ENCODE data around the gene GSK3B.

The GSK3B gene

GRCh38 chr3:119818937-119819336 is 275.3 kb downstream of the GSK3B start:
- no peaks in the 10 kb centered on the region for H3K36me3 ChIP-seq (replicated peaks in 1 of 2; ENCODE audit: control insufficient read depth in 2 of 2, insufficient read depth in 2 of 2, low read length in 2 of 2)
- H2BK12ac ChIP-seq (ENCODE audit: low read length), result no peak overlapping the region
- H3K4me2 ChIP-seq (ENCODE audit: insufficient read depth, low read length, poor library complexity, severe bottlenecking), result no peak overlapping the region
- H3K79me1 ChIP-seq (ENCODE audit: low read depth, low read length), result no peaks in the 10 kb centered on the region
- H2BK120ac ChIP-seq (ENCODE audit: low read depth, low read length), result no peak overlapping the region
- no CpG with 5 or more reads among the region's 2 CpGs for WGBS, 2 donors (ENCODE audit: extremely low coverage in 2 of 2, insufficient read length in 2 of 2, insufficient replicate concordance in 1 of 2)
- H2BK5ac ChIP-seq (ENCODE audit: low read length), result no peak overlapping the region
- no peak overlapping the region for H3K14ac ChIP-seq (ENCODE audit: low read length)
- no peak overlapping the region for H4K91ac ChIP-seq (ENCODE audit: low read depth, low read length, poor library complexity)
- no peak overlapping the region for H4K8ac ChIP-seq (ENCODE audit: low read depth, low read length)
- H3K9me3 ChIP-seq (replicated peaks in 1 of 2; ENCODE audit: control insufficient read depth in 2 of 2, insufficient read depth in 1 of 2, low read depth in 1 of 2, low read length in 2 of 2), result no peaks in the 10 kb centered on the region
- H3K23ac ChIP-seq (ENCODE audit: low read depth, low read length, poor library complexity), result no peak overlapping the region
- H3K4ac ChIP-seq (ENCODE audit: low read length), result no peak overlapping the region
- H3K9ac ChIP-seq (ENCODE audit: low read depth, low read length, poor library complexity), result no peak overlapping the region
- no peak overlapping the region for H2BK15ac ChIP-seq (ENCODE audit: low read length)
- no peaks in the 10 kb centered on the region for H3K27me3 ChIP-seq (ENCODE audit: control insufficient read depth in 3 of 3, insufficient read depth in 3 of 3, low read depth in 1 of 3, low read length in 3 of 3)
- peaks cover 0 to 4% of the 10 kb centered on the region in 2 donors for H3K4me1 ChIP-seq (ENCODE audit: control insufficient read depth in 2 of 2, insufficient read depth in 1 of 2, low read depth in 1 of 2, low read length in 2 of 2)
- no peak overlapping the region for H3K4me3 ChIP-seq (ENCODE audit: low read length in 2 of 2)
- no peak for DNase-seq (ENCODE audit: low spot score)
- H3K27ac ChIP-seq (replicated peaks; ENCODE audit: low read length), result no peak overlapping the region
- no peak overlapping the region for H2AFZ ChIP-seq (ENCODE audit: low read length)
- H2AK5ac ChIP-seq (ENCODE audit: low read depth, low read length), result no peak overlapping the region
- no peak overlapping the region for H3K18ac ChIP-seq (ENCODE audit: low read length)

DNA sequence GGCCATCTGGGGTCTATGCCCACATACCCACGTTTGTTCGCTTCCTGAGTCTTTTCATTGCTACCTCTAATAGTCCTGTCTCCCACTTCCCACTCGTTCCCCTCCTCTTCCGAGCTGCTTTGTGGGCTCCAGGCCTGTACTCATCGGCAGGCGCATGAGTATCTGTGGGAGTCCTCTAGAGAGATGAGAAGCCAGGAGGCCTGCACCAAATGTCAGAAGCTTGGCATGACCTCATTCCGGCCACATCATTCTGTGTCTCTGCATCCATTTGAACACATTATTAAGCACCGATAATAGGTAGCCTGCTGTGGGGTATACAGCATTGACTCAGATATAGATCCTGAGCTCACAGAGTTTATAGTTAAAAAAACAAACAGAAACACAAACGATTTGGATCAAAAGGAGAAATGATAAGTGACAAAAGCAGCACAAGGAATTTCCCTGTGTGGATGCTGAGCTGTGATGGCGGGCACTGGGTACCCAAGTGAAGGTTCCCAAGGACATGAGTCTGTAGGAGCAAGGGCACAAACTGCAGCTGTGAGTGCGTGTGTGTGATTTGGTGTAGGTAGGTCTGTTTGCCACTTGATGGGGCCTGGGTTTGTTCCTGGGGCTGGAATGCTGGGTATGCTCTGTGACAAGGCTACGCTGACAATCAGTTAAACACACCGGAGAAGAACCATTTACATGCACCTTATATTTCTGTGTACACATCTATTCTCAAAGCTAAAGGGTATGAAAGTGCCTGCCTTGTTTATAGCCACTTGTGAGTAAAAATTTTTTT is 276.5 kb downstream of the GSK3B start:
- no peaks in the 10 kb centered on the region for H3K9me3 ChIP-seq (replicated peaks in 1 of 2; ENCODE audit: control insufficient read depth in 2 of 2, insufficient read depth in 1 of 2, low read depth in 1 of 2, low read length in 2 of 2)
- H2BK15ac ChIP-seq (ENCODE audit: low read length), result no peak overlapping the region
- no peak for DNase-seq (ENCODE audit: low spot score)
- no peak overlapping the region for H2BK5ac ChIP-seq (ENCODE audit: low read length)
- no peaks in the 10 kb centered on the region for H3K36me3 ChIP-seq (replicated peaks in 1 of 2; ENCODE audit: control insufficient read depth in 2 of 2, insufficient read depth in 2 of 2, low read length in 2 of 2)
- H3K14ac ChIP-seq (ENCODE audit: low read length), result no peak overlapping the region
- no peak overlapping the region for H3K4me3 ChIP-seq (ENCODE audit: low read length in 2 of 2)
- no peak overlapping the region for H3K4ac ChIP-seq (ENCODE audit: low read length)
- no peak overlapping the region for H3K23ac ChIP-seq (ENCODE audit: low read depth, low read length, poor library complexity)
- H3K4me2 ChIP-seq (ENCODE audit: insufficient read depth, low read length, poor library complexity, severe bottlenecking), result no peak overlapping the region
- H2BK12ac ChIP-seq (ENCODE audit: low read length), result no peak overlapping the region
- H3K27me3 ChIP-seq (ENCODE audit: control insufficient read depth in 3 of 3, insufficient read depth in 3 of 3, low read depth in 1 of 3, low read length in 3 of 3), result no peaks in the 10 kb centered on the region
- no peak overlapping the region for H2BK120ac ChIP-seq (ENCODE audit: low read depth, low read length)
- H4K91ac ChIP-seq (ENCODE audit: low read depth, low read length, poor library complexity), result no peak overlapping the region
- H3K18ac ChIP-seq (ENCODE audit: low read length), result no peak overlapping the region
- H3K79me1 ChIP-seq (ENCODE audit: low read depth, low read length), result no peaks in the 10 kb centered on the region
- no peak overlapping the region for H2AK5ac ChIP-seq (ENCODE audit: low read depth, low read length)
- no peak overlapping the region for H3K27ac ChIP-seq (replicated peaks; ENCODE audit: low read length)
- no CpG with 5 or more reads among the region's 13 CpGs for WGBS, 2 donors (ENCODE audit: extremely low coverage in 2 of 2, insufficient read length in 2 of 2, insufficient replicate concordance in 1 of 2)
- H2AFZ ChIP-seq (ENCODE audit: low read length), result no peak overlapping the region
- peaks cover 0 to 4% of the 10 kb centered on the region in 2 donors for H3K4me1 ChIP-seq (ENCODE audit: control insufficient read depth in 2 of 2, insufficient read depth in 1 of 2, low read depth in 1 of 2, low read length in 2 of 2)
- no peak overlapping the region for H3K9ac ChIP-seq (ENCODE audit: low read depth, low read length, poor library complexity)
- no peak overlapping the region for H4K8ac ChIP-seq (ENCODE audit: low read depth, low read length)

DNA sequence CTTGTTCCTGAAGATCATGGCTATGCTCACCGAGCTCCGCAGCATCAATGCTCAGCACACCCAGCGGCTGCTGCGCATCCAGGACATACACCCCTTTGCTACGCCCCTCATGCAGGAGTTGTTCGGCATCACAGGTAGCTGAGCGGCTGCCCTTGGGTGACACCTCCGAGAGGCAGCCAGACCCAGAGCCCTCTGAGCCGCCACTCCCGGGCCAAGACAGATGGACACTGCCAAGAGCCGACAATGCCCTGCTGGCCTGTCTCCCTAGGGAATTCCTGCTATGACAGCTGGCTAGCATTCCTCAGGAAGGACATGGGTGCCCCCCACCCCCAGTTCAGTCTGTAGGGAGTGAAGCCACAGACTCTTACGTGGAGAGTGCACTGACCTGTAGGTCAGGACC is 277.2 kb downstream of the GSK3B start:
- peaks cover 0 to under 1% (median 0%) of the 10 kb centered on the region in 3 experiments for H3K27me3 ChIP-seq (ENCODE audit: control insufficient read depth in 3 of 3, insufficient read depth in 3 of 3, low read depth in 1 of 3, low read length in 3 of 3)
- no peaks in the 10 kb centered on the region for H3K79me1 ChIP-seq (ENCODE audit: low read depth, low read length)
- no CpG with 5 or more reads among the region's 12 CpGs for WGBS, 2 donors (ENCODE audit: extremely low coverage in 2 of 2, insufficient read length in 2 of 2, insufficient replicate concordance in 1 of 2)
- peak overlapping the region; percentile 27 for H2AK5ac ChIP-seq (ENCODE audit: low read depth, low read length)
- no peak overlapping the region for H4K91ac ChIP-seq (ENCODE audit: low read depth, low read length, poor library complexity)
- no peak overlapping the region for H2BK12ac ChIP-seq (ENCODE audit: low read length)
- peaks cover 0 to 4% of the 10 kb centered on the region in 2 donors for H3K4me1 ChIP-seq (ENCODE audit: control insufficient read depth in 2 of 2, insufficient read depth in 1 of 2, low read depth in 1 of 2, low read length in 2 of 2)
- H3K27ac ChIP-seq (replicated peaks; ENCODE audit: low read length), result no peak overlapping the region
- H3K36me3 ChIP-seq (replicated peaks in 1 of 2; ENCODE audit: control insufficient read depth in 2 of 2, insufficient read depth in 2 of 2, low read length in 2 of 2), result no peaks in the 10 kb centered on the region
- H3K9ac ChIP-seq (ENCODE audit: low read depth, low read length, poor library complexity), result peak overlapping the region; percentile 53
- H3K4me2 ChIP-seq (ENCODE audit: insufficient read depth, low read length, poor library complexity, severe bottlenecking), result no peak overlapping the region
- no peak overlapping the region for H3K4ac ChIP-seq (ENCODE audit: low read length)
- H2BK120ac ChIP-seq (ENCODE audit: low read depth, low read length), result peak overlapping the region; percentile 21
- H2BK15ac ChIP-seq (ENCODE audit: low read length), result no peak overlapping the region
- H2BK5ac ChIP-seq (ENCODE audit: low read length), result no peak overlapping the region
- H4K8ac ChIP-seq (ENCODE audit: low read depth, low read length), result no peak overlapping the region
- no peak overlapping the region for H3K18ac ChIP-seq (ENCODE audit: low read length)
- DNase-seq (ENCODE audit: low spot score), result no peak
- H3K23ac ChIP-seq (ENCODE audit: low read depth, low read length, poor library complexity), result no peak overlapping the region
- no peak overlapping the region for H3K4me3 ChIP-seq (ENCODE audit: low read length in 2 of 2)
- no peaks in the 10 kb centered on the region for H3K9me3 ChIP-seq (replicated peaks in 1 of 2; ENCODE audit: control insufficient read depth in 2 of 2, insufficient read depth in 1 of 2, low read depth in 1 of 2, low read length in 2 of 2)
- H2AFZ ChIP-seq (ENCODE audit: low read length), result no peak overlapping the region
- H3K14ac ChIP-seq (ENCODE audit: low read length), result no peak overlapping the region

DNA sequence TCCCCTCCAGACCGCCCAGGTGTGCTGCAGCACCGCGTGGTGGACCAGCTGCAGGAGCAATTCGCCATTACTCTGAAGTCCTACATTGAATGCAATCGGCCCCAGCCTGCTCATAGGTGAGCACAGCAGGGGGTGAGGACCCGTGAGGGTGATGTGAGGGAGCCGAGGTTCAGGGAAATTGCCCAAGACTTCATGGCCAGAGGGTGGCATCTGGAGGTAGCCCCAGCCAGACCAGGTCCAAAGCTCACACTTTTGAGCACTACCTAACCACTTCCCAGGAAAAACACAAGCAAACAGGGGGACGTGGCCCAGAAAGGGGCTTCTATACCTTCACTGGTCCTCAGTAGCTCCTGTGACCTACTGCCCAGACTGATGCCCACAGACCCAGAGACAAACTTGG is 278.5 kb downstream of the GSK3B start:
- Histone ChIP-seq H2AK5ac (ENCODE audit: low read depth, low read length) (no peak overlapping the region), H3K4me3 (ENCODE audit: low read length in 2 of 2) (peak overlapping the region in 1 of 2 donors; percentile 65), H2BK120ac (ENCODE audit: low read depth, low read length) (no peak overlapping the region), H2BK12ac (ENCODE audit: low read length) (no peak overlapping the region), H3K9me3 (replicated peaks in 1 of 2; ENCODE audit: control insufficient read depth in 2 of 2, insufficient read depth in 1 of 2, low read depth in 1 of 2, low read length in 2 of 2) (no peaks in the 10 kb centered on the region), H3K18ac (ENCODE audit: low read length) (peak overlapping the region; percentile 6), H3K4me1 (ENCODE audit: control insufficient read depth in 2 of 2, insufficient read depth in 1 of 2, low read depth in 1 of 2, low read length in 2 of 2) (peaks cover 0 to 4% of the 10 kb centered on the region in 2 donors), H4K8ac (ENCODE audit: low read depth, low read length) (no peak overlapping the region), H3K23ac (ENCODE audit: low read depth, low read length, poor library complexity) (no peak overlapping the region), H3K14ac (ENCODE audit: low read length) (no peak overlapping the region), H3K36me3 (replicated peaks in 1 of 2; ENCODE audit: control insufficient read depth in 2 of 2, insufficient read depth in 2 of 2, low read length in 2 of 2) (no peaks in the 10 kb centered on the region), H3K9ac (ENCODE audit: low read depth, low read length, poor library complexity) (no peak overlapping the region), H4K91ac (ENCODE audit: low read depth, low read length, poor library complexity) (no peak overlapping the region), H2BK5ac (ENCODE audit: low read length) (no peak overlapping the region), H3K4me2 (ENCODE audit: insufficient read depth, low read length, poor library complexity, severe bottlenecking) (no peak overlapping the region), H2AFZ (ENCODE audit: low read length) (no peak overlapping the region), H3K27ac (replicated peaks; ENCODE audit: low read length) (no peak overlapping the region), H3K79me1 (ENCODE audit: low read depth, low read length) (no peaks in the 10 kb centered on the region), H2BK15ac (ENCODE audit: low read length) (no peak overlapping the region), H3K27me3 (ENCODE audit: control insufficient read depth in 3 of 3, insufficient read depth in 3 of 3, low read depth in 1 of 3, low read length in 3 of 3) (peaks cover 0 to 14% (median 0%) of the 10 kb centered on the region in 3 experiments), H3K4ac (ENCODE audit: low read length) (no peak overlapping the region)
- DNase-seq (ENCODE audit: low spot score), result no peak
- WGBS, 2 donors (ENCODE audit: extremely low coverage in 2 of 2, insufficient read length in 2 of 2, insufficient replicate concordance in 1 of 2), result no CpG with 5 or more reads among the region's 8 CpGs
